Osteocyte (in vitro differentiated cells): ENCODE results near the gene IL2RA. TPM values are rescaled to one million over a fixed set of nuclear protein-coding genes. Genes with fewer than 3 reads are reported as not detected.

ENCODE experiments used
- DNase-seq: peaks from one replicate; pipeline ENCODE4 v3.0.0; 2021; ENCODE audit warnings: mixed read lengths; ENCODE audit not compliant: unreplicated experiment; ENCODE audit errors: extremely low spot score
- H3K27ac Mint-ChIP-seq: one replicate; pipeline ENCODE4 v1.8.0; 2021; ENCODE audit warnings: mild to moderate bottlenecking, mixed read lengths; ENCODE audit not compliant: unreplicated experiment
- H3K27me3 Mint-ChIP-seq: one replicate; pipeline ENCODE4 v1.8.0; 2021; ENCODE audit warnings: mixed read lengths; ENCODE audit not compliant: unreplicated experiment
- H3K36me3 Mint-ChIP-seq: one replicate; pipeline ENCODE4 v1.8.0; 2021; ENCODE audit warnings: mixed read lengths; ENCODE audit not compliant: unreplicated experiment
- H3K4me1 Mint-ChIP-seq: one replicate; pipeline ENCODE4 v1.8.0; 2021; ENCODE audit warnings: mixed read lengths; ENCODE audit not compliant: unreplicated experiment
- H3K4me3 Mint-ChIP-seq: one replicate; pipeline ENCODE4 v1.8.0; 2021; ENCODE audit warnings: mild to moderate bottlenecking, moderate library complexity, mixed read lengths; ENCODE audit not compliant: unreplicated experiment
- H3K9me3 Mint-ChIP-seq: one replicate; pipeline ENCODE4 v1.8.0; 2021; ENCODE audit warnings: mixed read lengths; ENCODE audit not compliant: unreplicated experiment
- total RNA-seq: library from RNA; stranded (reverse); gene quantifications from 2 replicates; pipeline ENCODE4 v1.2.1, GENCODE V29; 2021
- TF ChIP-seq, protein P1 (sequence below): fragments of 200-600 bp; sonication (generic); IDR thresholded peaks from 2 replicates; pipeline ENCODE4 v1.5.0; 2021; ENCODE audit warnings: antibody characterized with exemption, mild to moderate bottlenecking, moderate library complexity

IL2RA gene
- total RNA-seq, 1 donor from 2014 or later, result not detected

DNA sequence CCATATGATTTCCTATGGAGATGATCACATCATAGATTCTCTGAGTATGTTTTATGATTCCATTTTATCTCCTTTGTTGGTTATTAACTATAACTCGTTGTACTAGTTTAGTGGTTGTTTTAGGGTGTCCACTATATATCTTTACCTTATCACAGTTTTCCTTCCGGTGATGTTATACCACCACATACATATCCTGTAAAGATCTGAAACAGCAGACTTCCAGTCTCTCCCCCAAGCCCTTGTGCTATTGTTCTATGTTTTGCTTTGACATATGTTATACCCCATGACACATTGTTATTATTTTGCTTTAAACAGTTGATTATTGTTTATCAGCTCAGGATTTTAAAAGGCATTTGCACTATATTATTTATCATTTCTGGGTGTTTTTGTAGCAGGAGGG lies 92.1 kb downstream of the IL2RA start:
- Mint-ChIP-seq H3K27me3 (peaks cover 18% of the 10 kb centered on the region), H3K9me3 (no peaks in the 10 kb centered on the region), H3K4me3 (no peak overlapping the region), H3K27ac (no peak overlapping the region), H3K4me1 (no peaks in the 10 kb centered on the region), H3K36me3 (no peaks in the 10 kb centered on the region)
- TF ChIP-seq, protein P1, sequence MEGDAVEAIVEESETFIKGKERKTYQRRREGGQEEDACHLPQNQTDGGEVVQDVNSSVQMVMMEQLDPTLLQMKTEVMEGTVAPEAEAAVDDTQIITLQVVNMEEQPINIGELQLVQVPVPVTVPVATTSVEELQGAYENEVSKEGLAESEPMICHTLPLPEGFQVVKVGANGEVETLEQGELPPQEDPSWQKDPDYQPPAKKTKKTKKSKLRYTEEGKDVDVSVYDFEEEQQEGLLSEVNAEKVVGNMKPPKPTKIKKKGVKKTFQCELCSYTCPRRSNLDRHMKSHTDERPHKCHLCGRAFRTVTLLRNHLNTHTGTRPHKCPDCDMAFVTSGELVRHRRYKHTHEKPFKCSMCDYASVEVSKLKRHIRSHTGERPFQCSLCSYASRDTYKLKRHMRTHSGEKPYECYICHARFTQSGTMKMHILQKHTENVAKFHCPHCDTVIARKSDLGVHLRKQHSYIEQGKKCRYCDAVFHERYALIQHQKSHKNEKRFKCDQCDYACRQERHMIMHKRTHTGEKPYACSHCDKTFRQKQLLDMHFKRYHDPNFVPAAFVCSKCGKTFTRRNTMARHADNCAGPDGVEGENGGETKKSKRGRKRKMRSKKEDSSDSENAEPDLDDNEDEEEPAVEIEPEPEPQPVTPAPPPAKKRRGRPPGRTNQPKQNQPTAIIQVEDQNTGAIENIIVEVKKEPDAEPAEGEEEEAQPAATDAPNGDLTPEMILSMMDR, result no peak
- DNase-seq, result no peak

DNA sequence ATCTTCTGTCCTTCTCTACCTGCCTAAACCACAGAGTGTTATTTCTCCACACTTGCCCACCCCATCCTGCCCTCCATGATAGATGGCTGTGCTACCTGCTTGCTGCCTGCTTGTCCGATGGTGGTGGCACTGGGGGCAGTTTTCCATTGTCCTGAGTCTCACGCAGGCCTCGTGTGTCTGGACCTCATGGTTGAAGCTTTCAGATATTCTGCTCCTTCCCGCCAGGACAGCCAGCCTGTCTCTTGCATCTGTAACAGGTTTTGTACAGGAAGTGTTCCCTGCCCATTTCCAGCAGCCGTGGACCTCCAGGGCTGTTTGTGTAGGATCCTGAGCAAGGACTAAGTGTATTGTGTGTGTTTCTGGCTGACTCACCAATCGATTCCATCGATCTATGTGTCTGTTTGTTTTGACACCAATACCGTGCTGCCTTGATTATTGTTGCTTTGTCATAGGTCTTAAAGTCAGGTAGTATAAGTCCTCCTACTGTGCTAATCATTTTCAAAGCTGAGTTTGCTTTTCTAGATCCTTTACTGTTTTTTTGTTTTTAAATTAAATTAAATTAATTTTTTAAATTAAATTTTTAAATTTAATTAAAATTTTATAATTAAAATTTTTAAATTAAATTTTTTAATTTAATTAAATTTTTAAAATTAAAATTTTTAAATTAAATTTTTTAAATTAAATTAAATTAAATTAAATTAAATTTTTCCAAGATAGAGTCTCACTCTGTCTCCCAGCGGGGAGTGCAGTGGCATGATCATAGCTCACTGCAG lies 93.3 kb downstream of the IL2RA start:
- DNase-seq, result peak; percentile 65
- H3K4me1 Mint-ChIP-seq, result no peaks in the 10 kb centered on the region
- no peaks in the 10 kb centered on the region for H3K9me3 Mint-ChIP-seq
- peaks cover 18% of the 10 kb centered on the region for H3K27me3 Mint-ChIP-seq
- no peaks in the 10 kb centered on the region for H3K36me3 Mint-ChIP-seq
- H3K27ac Mint-ChIP-seq, result peak overlapping the region; percentile 27
- no peak overlapping the region for H3K4me3 Mint-ChIP-seq
- TF ChIP-seq, protein P1, result no peak

DNA sequence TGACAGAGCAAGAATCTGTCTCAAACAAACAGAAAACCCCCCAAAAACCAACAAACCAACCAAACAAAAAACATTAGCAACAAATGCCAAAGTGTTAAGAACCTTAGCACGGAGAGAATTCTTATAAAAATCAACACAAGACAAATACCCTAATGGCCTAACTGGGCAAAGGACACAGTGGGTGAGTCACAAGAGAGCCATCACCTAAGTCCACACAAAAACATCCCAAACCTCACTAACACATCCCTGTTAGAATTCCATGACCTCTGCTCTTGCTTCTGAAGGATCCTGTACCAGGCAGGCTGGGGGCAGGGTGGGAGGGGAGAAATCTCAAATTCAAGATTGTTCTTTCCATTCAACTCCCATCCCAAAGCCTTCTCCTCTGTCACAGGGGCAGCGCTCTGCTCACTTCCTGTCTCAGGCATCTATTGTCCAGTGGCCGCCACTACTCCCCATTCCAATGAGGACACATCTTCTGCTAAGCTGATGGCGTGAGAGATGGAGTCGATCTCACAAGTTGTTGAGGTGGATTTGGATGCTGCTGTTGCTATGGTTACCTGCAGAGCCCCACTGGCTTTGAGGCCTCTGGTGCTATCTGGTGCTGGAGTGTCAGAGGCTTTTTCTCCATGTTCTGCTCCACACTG lies 94.0 kb downstream of the IL2RA start:
- no peak overlapping the region for H3K4me3 Mint-ChIP-seq
- no peaks in the 10 kb centered on the region for H3K4me1 Mint-ChIP-seq
- H3K27me3 Mint-ChIP-seq, result peaks cover 16% of the 10 kb centered on the region
- TF ChIP-seq, protein P1, result no peak
- no peaks in the 10 kb centered on the region for H3K9me3 Mint-ChIP-seq
- peak; percentile 44 for DNase-seq
- H3K27ac Mint-ChIP-seq, result no peak overlapping the region
- no peaks in the 10 kb centered on the region for H3K36me3 Mint-ChIP-seq

DNA sequence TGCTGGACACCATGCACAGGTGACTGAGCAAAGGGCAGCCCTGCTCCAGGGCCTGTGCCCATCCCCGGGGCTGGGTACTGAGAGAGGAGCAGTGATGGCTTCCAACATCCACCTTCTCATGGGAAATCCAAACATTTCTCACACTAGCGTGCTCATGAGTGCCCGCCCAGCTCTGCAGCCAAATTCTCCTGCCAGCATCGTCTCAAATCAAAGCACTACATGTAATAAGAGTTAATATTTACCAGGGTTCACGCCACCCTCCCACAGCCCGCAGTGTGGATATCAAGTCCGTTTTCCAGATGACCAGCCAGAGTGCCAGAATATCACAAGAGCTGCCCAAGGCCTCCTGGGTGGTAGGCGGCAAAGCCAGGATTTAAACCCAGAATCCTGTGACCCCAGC lies 96.9 kb downstream of the IL2RA start:
- no peaks in the 10 kb centered on the region for H3K36me3 Mint-ChIP-seq
- no peak for DNase-seq
- no peaks in the 10 kb centered on the region for H3K4me1 Mint-ChIP-seq
- TF ChIP-seq, protein P1, result no peak
- H3K27me3 Mint-ChIP-seq, result peaks cover 3% of the 10 kb centered on the region
- no peak overlapping the region for H3K4me3 Mint-ChIP-seq
- no peak overlapping the region for H3K27ac Mint-ChIP-seq
- no peaks in the 10 kb centered on the region for H3K9me3 Mint-ChIP-seq

DNA sequence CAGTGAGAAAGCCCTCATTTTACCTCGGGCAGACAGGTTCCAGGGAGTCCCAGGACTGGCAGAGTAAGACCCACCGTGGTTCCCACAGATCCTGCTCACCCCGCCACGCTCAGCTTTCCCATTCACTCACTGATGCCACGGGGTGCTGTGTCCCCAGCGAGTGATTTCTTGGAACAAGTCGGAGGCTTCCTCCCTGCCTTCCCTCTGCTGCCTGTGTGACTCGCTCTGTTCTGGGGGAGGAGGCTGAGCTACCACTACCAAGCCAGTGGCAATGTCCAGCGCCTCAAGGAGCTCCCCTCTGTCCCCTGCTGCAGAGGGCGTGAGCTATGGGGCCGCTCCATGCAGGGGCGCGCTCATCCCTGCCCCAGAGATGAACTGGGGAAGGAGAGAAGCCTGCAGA lies 97.4 kb downstream of the IL2RA start:
- DNase-seq, result no peak
- TF ChIP-seq, protein P1, result no peak
- no peak overlapping the region for H3K4me3 Mint-ChIP-seq
- peaks cover under 1% of the 10 kb centered on the region for H3K27me3 Mint-ChIP-seq
- H3K4me1 Mint-ChIP-seq, result no peaks in the 10 kb centered on the region
- no peaks in the 10 kb centered on the region for H3K9me3 Mint-ChIP-seq
- H3K36me3 Mint-ChIP-seq, result no peaks in the 10 kb centered on the region
- no peak overlapping the region for H3K27ac Mint-ChIP-seq
